ENCODE results near the gene KCNIP1. TPM values are rescaled to one million over a fixed set of nuclear protein-coding genes. Genes with fewer than 3 reads are reported as not detected.
A peak's percentile ranks its signal among the peaks of the same experiment; 100 is the strongest.

The KCNIP1 gene
- total RNA-seq, 1 donor from 2014 or later: 2.1 TPM

DNA sequence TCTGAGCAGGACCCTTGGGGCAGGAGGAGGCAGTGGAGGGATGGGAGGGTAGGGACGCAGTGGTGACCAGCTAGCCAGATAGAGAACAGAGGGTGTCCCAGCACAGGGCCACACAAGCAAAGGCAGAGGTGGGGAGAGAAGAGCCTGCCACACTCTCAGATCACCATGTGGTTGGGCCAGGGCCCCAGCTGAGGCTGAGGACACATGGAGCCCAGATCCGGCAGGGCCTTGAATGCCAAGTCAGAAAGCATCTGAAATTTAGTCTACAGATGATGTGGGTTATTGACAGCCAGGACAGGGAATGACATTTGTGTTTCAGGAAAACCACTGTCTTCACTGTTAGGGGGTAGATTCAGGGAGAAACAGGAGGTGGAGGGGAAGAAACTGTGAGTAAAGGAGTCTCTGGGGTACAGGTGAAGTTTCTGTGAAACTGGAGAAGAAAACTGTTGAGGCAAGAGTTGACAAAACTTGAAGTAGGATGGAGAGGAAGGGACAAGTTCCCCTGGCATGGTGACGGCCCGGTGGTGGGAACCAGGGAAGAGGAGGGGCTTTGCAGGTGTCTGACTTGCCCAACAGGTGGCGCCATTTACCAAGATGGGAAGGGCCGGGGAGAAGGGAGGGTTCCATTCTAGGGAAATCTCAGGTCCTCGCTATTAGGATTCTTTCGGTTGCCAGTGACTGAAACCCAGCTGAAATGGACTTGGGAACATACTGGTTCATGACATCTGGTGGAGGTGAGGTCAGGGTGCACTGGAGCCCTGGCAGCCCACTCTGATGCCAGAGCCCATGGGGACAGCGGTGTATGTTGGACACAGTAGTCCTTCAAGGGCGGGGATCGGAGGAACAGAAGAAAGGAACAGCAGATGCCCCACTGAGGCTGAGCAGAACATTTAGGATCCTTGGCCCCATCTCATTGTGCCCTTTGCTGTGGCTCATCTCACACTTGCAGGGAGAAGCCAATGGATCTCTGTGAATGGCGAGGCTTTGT is 100.1 kb downstream of the KCNIP1 start:
- DNase-seq (ENCODE audit: low spot score): peak; percentile 80
- intact Hi-C loops (cut with DNase I): no loop called here
- peak; percentile 73 for ATAC-seq

DNA sequence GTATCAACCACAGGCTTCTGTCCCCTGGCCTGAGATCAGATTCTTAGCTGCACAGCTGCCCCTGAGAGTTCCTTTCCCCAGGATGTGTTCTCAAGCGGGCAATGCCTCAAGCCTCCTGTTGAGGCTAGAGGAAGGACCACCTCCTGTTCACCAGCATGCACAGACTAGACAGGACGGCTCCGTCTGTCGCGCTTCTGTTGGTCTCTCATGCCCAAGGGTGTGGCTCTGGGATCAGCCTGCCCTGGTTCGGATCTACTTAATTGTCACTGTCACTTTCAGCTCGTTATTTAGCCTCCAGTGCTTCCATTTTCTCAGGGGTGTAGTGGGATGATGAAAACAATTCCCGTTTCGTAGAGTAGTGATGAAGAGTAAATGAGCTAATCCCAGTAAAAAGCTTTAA is 103.1 kb downstream of the KCNIP1 start:
- intact Hi-C loops (cut with DNase I): no loop called here
- DNase-seq (ENCODE audit: low spot score): no peak
- ATAC-seq: no peak

DNA sequence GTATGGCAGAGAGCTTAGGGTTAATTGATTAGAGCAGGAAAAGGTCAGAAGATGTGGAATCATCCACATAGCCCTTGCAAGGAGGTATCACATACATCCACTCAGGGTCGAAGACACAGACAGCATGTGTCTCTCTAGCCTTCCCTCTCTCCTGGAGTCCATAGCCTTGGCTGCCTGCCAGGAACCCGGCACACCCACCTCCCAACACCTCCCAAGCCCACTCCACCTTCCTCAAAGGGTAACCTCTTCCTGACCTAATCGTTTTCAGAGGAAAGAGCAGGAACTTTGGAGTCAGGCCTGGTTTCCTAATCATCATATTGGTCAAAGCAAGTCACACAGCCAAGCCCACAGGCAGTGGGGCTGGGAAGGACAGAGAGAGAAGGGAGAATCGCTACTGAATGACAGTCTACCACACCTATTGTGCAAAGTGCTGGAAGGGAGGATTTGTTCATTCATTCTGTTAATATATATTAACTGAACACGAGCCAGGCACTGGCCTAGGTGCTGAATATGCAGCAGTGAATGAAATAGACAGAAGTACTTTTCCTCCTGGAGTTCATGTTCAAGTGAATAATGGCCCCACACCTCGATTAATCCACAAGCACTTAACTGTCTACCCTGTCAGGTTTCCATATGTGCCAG is 107.8 kb downstream of the KCNIP1 start:
- intact Hi-C loops (cut with DNase I): no loop called here
- ATAC-seq: no peak
- no peak for DNase-seq (ENCODE audit: low spot score)

DNA sequence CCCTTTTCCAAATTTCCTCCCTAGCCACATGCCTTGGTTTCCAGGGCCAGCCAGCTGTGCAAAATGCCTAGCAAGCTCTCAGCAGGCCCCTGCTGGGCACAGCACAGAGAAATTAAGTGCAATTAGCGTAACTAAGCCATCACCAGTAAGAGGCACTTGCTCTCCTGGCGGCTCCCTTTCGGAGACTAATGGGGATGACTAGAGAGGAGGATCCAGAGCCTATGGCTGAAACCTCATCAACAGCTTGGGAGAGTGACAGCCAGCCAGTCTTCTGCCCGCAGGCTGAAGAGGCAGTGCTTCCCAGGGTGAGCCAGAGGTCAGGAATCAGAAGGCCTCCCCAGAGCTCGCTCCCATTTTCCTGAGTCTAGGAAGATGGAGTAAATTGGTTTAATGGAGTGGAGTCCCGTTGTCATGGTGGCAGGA is 108.4 kb downstream of the KCNIP1 start:
- DNase-seq (ENCODE audit: low spot score): no peak
- intact Hi-C loops (cut with DNase I): no loop called here

DNA sequence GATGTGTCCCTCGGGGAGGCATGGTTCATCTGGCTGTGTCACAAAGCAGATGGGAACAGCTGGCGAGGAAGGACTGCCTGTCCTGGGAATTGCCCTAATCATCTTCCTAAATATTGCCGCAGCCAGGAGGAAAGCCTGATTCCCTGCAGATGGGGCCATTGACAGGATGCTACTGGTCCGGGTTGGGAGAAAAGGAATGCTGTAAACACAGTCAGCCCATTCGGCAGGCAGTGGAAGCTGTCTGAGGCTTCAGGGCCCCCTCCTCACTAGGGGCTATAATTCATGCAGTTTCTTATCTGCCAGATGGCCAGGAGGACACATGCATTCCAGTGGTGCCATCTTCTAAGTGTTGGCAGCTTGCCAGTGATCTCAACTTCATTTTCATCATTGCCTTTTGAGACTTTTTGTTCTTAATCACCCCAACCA is 110.3 kb downstream of the KCNIP1 start:
- no peak for DNase-seq (ENCODE audit: low spot score)
- intact Hi-C loops (cut with DNase I): no loop called here
- no peak for ATAC-seq

More for the DNA sequence above, 108.4 kb downstream of the KCNIP1 start:
- ATAC-seq: no peak

DNA sequence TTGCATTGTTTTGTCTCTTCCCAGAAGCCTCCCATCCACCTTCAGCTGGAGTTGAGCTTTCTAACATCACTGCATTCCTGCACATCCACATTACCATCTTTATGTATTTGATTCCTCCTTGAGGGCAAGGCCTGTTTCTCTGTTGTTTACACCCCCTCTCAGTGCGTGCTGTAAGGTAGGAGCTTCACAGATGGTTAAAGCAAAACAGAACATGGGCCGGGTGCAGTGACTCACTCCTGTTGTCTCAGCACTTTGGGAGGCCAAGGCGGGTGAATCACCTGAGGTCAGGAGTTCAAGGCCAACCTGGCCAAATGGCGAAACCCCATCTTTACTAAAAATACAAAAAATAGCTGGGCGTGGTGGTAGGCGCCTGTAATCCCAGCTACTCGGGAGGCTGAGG is 110.9 kb downstream of the KCNIP1 start:
- ATAC-seq (no peak), DNase-seq (ENCODE audit: low spot score) (no peak)
- intact Hi-C loops (cut with DNase I): no loop called here

DNA sequence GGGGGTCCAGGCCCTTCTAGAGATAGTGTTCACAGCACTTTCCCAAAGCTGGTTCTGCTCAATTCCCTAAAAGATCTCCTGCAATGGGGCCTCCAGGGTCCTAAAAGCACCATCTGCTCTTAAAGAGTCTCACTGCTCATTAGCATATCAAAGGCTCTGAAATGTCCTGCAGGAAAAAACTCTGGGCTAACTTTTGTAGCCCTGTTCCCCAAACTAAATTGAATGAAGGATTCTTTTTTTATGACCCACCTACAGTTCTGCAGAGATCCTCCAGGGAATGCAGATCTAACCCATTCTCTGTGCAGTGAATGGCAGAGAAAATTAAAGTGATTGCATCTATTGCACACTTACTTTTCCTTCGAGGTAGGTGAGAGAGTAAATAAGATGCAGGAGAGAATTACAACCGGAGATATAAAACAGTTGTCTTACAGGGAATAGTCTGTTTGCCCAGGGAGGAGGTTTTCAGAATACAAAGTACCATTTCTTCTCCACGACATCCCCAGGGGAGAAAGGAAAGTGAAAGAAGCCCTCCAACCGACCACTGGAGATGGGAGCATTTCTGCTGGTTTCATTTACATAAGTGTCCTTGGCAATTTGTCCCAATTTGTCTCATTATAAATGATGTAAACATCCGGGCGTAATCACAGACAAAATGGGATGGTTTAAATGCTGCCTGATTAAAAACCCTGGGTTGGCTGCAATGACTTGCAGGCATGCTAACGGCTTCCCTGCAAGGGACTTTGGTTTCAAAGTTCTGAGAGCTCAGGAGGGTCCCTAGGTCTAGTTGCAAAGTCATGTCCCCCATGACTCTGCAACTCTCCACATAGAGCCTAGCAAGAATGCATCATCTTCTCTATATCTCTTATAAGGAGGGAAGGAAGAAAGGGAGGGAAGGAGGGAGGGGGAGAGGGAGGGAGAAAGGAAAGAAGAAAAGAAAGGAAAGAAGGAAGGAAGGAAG is 114.0 kb downstream of the KCNIP1 start:
- no peak for DNase-seq (ENCODE audit: low spot score)
- ATAC-seq: no peak
- intact Hi-C loops (cut with DNase I): no loop called here

DNA sequence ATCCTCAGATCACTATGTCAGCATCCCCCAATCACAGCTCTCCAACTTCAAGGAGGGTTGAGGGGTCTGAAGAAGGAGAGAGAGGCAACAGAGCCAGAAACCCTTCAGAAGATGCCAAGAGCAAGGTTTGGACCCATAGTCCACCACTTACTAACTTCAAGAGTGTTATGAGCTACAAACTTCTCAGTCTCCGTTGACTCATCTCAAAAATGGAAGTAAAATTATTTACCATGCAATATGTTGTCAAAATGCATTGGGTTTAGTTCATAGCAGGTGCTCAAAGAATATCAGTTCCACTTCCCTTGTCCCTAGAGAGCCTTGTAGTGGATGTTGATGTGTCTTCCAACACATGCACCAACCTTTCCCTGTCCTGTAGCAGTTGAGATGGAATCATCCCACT is 116.0 kb downstream of the KCNIP1 start:
- ATAC-seq (no peak), DNase-seq (ENCODE audit: low spot score) (no peak)
- intact Hi-C loops (cut with DNase I): no loop called here

DNA sequence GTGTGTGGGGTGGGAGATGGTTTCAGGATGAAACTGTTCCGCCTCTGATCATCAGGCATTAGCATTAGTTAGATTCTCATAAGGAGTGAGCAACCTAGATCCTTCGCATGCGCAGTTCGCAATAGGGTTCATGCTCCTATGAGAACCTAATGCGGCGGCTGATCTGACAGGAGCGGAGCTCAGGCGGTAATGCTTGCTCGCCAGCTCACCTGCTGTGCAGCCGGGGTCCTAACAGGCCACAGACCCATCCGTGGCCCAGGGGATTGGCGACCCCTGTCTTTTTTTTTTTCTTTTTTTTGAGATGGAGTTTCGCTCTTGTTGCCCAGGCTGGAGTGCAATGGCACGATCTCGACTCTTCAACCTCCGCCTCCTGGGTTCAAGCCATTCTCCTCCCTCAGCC is 119.1 kb downstream of the KCNIP1 start:
- ATAC-seq (no peak), DNase-seq (ENCODE audit: low spot score) (no peak)
- intact Hi-C loops (cut with DNase I): no loop called here

DNA sequence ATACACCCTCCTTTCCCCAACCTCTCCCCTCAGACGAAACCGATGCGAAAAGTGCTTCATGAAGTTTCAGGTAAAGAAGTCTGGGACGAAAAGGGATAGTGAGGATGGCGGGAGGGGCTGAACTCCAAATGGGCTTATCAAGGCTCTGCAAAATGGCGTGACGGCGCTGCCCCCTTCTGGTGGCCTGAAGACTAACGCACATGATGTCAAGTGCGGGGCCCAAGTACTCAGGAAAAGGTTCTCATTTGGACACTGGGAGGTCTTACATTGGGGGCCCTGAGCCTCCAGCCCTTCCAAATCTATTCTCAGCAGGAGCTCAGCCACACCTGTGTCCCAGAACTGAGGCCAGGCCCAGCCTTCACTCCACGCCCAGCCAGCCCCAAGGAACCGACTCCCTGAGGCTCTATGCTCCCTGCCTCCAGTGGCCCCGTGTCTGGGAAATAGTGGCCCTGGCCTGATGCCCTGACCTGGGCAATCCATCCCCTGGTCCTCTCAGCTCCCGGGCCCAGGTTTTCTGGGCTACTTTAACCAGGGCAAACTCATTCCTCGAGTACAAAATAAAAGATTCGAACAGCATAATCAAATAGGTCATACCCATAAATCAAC is 119.9 kb downstream of the KCNIP1 start:
- DNase-seq (ENCODE audit: low spot score): peak; percentile 61
- intact Hi-C loops (cut with DNase I): no loop called here
- ATAC-seq: peak; percentile 54

DNA sequence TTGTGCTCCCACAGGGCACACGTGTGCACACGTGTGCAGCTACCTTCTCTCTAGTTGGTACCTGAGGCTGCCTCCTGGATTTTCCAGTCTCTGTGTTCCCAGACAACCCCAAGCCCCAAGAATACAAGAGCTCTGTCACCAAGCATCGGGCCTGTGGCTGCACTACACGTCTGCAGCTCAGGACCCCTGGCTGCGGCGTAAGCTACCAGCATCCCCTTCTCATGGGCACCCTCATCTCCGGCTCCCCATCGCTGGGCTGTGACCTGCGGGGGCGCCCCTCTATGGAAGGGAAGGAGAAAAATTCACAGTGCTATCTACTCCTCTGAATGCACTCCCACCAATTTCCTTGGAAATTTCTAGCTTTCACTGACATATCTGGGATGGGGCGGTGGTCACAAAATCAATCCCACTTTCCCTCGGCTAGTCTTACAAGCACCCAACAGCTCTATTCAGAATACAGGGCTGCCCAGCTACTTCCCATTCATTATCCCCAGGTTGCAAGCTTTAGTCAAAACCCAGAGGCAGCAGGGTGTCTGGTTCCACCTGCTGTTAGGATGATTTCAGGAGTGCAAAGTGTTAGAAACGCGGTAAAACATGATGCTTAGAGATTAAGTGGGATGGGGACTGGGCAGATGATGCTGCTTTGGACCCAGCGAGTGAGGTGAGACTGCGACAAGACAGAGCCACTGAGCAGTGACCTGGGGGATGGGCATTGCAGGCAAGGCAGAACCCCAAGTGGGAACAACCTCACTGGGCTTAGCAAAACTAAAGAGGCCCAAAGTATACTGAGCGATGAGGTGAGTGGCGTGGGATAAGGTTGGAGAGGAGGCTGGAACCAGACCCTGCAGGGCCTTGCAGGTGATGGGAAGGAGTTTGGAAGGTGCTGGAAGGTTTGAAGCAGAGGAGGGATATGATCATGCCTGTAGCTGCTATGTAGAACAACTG is 121.7 kb downstream of the KCNIP1 start:
- DNase-seq (ENCODE audit: low spot score) (peak; percentile 36), ATAC-seq (no peak)
- intact Hi-C loops (cut with DNase I): no loop called here

DNA sequence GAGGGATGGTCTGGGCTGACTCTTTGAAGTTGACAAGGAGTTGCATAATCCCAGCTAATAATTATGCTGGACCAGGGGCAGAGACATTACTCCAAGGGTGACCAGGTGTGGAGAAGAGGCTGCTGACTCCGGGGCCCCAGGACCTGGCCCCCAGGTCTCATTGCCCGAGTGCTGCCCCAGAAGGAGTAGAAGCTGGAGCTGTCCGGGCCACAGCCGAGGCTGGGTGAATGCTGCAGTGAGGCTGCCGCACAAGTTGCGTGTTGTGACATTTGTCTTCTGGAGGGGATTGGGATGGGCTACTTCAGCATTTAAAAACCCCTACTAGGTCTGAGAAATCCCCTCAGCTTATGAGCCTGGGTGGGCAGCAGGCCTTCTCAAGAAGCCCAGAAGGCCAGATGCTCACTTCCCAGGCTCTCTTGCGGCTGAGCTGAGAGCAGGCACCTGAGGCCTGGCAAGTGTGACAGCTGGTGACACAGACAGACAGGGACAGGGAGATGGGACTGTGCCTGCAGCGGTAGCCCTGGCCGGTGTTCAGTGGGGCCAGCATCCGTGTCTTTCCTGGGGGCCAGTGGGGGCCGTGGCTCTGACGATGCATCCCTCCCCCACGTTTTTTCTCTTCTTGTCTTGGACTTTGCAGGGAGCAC is 122.8 kb downstream of the KCNIP1 start:
- ATAC-seq (no peak), DNase-seq (ENCODE audit: low spot score) (peak; percentile 47)
- intact Hi-C loops (cut with DNase I): no loop called here

DNA sequence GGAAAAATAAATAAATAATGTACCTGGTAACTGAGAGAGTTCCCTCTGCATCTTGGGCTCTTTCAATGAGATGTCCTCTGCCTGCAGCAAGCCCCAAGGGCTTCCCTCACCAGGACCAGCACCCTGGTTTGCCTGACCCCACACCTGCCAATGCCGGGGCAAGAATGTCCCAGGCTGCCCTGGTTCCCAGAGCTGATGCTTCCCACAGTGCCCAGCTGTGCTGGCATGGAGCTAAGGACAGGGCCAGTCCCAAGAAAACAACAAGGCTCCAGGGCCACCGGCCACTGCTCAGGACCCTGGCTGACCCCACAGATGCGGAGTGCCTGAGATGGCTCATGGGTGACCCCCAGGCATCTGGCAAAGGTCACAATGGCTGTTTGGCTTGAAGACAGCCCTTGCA is 123.5 kb downstream of the KCNIP1 start:
- DNase-seq (ENCODE audit: low spot score) (peak; percentile 47), ATAC-seq (no peak)
- intact Hi-C loops (cut with DNase I): no loop called here

DNA sequence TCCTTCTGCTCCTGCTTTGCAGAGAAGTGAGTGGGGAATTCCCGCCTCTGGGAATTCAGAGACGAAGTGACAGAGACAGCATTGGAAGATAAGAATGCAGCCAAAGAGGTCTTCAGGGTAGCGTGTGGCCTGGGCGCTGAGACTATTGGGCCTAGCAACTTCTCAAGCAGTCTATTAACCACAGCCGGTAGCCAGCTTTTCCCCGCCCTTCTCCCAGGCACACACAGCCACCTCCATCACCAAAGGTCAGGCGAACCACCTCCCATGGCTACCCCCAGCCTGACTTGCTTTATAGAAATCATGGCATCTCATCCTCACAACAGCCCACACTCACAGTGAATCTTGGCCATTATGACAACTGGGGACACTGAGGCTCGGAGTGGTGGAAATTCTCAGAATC is 124.2 kb downstream of the KCNIP1 start:
- intact Hi-C loops (cut with DNase I): no loop called here
- no peak for ATAC-seq
- peak; percentile 12 for DNase-seq (ENCODE audit: low spot score)

DNA sequence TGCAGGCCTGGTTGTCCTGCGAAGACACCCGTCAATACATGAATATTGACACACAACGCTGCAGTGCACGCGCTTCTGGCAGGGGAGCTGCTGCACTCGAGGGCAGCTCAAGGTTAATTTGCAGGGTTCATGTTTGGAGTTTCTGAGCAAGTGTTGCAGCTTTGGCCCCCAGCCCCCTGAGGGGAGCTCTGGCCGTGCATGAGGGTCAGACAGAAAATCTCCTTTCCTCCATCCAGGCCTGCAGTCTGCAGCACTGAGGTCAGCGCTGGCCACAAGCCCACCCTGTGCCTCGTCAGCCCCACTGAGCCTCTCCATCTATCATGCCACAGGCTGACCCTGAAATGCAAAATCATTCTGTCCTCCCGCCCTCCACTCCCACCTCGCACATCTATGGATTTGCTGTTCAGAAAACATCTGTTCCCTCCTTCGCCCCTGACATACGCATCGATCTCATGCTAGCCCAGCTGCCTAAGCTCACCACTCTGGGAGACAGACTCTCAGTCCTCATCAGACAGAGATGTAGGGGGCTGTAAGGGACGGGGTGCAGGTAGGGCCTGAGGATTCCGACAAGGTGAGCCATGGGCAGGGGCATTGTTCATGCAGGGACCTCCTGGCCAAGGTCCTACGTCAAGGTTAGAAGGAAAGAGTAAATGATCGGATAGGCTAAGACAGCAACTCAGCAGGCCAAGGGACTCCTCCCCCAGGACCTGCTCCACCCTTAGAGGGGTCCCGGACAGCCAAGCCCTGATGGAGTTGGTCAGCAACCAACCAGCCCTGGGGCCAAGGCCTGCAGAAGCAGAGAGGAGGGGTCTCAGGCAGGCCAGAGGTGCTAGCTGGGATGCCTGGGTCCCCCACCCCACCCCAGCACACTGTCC is 125.1 kb downstream of the KCNIP1 start:
- DNase-seq (ENCODE audit: low spot score): peak; percentile 53

DNA sequence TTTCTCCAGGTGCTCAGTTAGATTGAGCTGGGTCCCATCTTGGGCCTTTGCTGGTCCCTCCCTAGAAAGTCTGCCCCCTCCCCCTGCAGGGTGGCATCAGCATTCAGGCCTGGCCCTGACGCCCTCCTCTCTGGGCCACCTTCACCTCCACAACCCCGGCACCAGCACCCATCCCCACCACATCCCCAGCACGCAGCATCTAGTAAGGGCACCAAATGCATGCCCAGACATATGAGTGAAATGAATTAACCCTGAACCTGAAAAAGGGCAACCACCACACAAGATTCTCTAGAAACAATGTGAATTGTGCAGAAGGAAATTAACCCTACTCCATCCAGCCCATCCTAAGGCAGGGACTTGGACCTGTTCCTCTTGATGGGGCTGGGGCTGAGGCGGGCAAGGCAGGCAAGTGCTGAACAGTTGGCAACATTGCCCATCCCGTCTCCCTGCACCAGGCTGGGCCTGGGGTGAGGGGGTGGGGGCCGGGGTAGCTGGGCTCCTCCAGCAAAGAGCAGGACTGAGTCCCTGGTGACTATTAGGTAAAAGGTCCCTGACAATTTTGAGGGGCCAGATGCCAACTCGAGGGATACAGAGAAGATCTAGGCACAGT is 125.9 kb downstream of the KCNIP1 start:
- intact Hi-C loops (cut with DNase I): no loop called here
- DNase-seq (ENCODE audit: low spot score): peak; percentile 38
- ATAC-seq: no peak

More for the DNA sequence above, 125.1 kb downstream of the KCNIP1 start:
- no peak for ATAC-seq
- intact Hi-C loops (cut with DNase I): no loop called here

All from sciatic nerve (tissue), 2 donors.